Astrocyte (in vitro differentiated cells and primary cell): ENCODE data around the gene ACIN1. TPM values are rescaled to one million over a fixed set of nuclear protein-coding genes. Genes with fewer than 3 reads are reported as not detected.
A peak's percentile ranks its signal among the peaks of the same experiment; 100 is the strongest.

Source experiments
- DNase-seq: peaks from one replicate; pipeline ENCODE4 v3.0.0-alpha.2; 2010; ENCODE audit warnings: low read depth
- FAIRE-seq: peaks from 2 replicates; lab custom pipeline; 2011; peaks lifted over from hg19 to GRCh38; lab: Jason Lieb, UNC
- H2AFZ ChIP-seq: 2 replicates; pipeline ENCODE4 v1.6.0; 2012; ENCODE audit warnings: low read depth, low read length, inconsistent platforms
- H3K27ac ChIP-seq: 2 replicates; pipeline ENCODE4 v1.5.1; 2011; ENCODE audit warnings: low read depth, low read length, inconsistent platforms
- H3K27me3 ChIP-seq: 2 replicates; pipeline ENCODE4 v1.6.0; 2011; ENCODE audit warnings: low read length, inconsistent platforms; ENCODE audit not compliant: insufficient read depth
- H3K36me3 ChIP-seq: 2 replicates; pipeline ENCODE4 v1.5.1; 2011; ENCODE audit warnings: low read length, inconsistent platforms; ENCODE audit not compliant: insufficient read depth
- H3K4me1 ChIP-seq: 2 replicates; pipeline ENCODE4 v1.5.1; 2011; ENCODE audit warnings: low read length, inconsistent platforms; ENCODE audit not compliant: insufficient read depth
- H3K4me2 ChIP-seq: 2 replicates; pipeline ENCODE4 v1.6.0; 2012; ENCODE audit warnings: low read length, inconsistent platforms
- H3K4me3 ChIP-seq: 2 replicates; pipeline ENCODE4 v1.5.1; 2011; ENCODE audit warnings: low read depth, mild to moderate bottlenecking, low read length, inconsistent platforms; ENCODE audit not compliant: insufficient read depth
- H3K79me2 ChIP-seq: 2 replicates; pipeline ENCODE4 v1.6.0; 2012; ENCODE audit warnings: mild to moderate bottlenecking, low read length, inconsistent platforms; ENCODE audit not compliant: insufficient read depth
- H3K9ac ChIP-seq: 2 replicates; pipeline ENCODE4 v1.6.0; 2012; ENCODE audit warnings: mild to moderate bottlenecking, low read length, inconsistent platforms
- H3K9me3 ChIP-seq: 2 replicates; pipeline ENCODE4 v1.5.1; 2012; ENCODE audit warnings: low read depth, mild to moderate bottlenecking, low read length, inconsistent platforms; ENCODE audit not compliant: insufficient read depth
- H4K20me1 ChIP-seq: 2 replicates; pipeline ENCODE4 v1.6.0; 2012; ENCODE audit warnings: low read length, inconsistent platforms; ENCODE audit not compliant: insufficient read depth
- H3K27ac Mint-ChIP-seq: one replicate; pipeline ENCODE4 v1.8.0; 2021; ENCODE audit warnings: mild to moderate bottlenecking, mixed read lengths; ENCODE audit not compliant: unreplicated experiment
- H3K27me3 Mint-ChIP-seq: one replicate; pipeline ENCODE4 v1.8.0; 2021; ENCODE audit warnings: low read depth, mixed read lengths; ENCODE audit not compliant: unreplicated experiment
- H3K36me3 Mint-ChIP-seq: one replicate; pipeline ENCODE4 v1.8.0; 2021; ENCODE audit warnings: low read depth, mixed read lengths; ENCODE audit not compliant: unreplicated experiment
- H3K4me1 Mint-ChIP-seq: one replicate; pipeline ENCODE4 v1.8.0; 2021; ENCODE audit warnings: low read depth, mixed read lengths; ENCODE audit not compliant: unreplicated experiment
- H3K4me3 Mint-ChIP-seq: one replicate; pipeline ENCODE4 v1.8.0; 2021; ENCODE audit warnings: mild to moderate bottlenecking, moderate library complexity, mixed read lengths; ENCODE audit not compliant: unreplicated experiment
- H3K9me3 Mint-ChIP-seq: one replicate; pipeline ENCODE4 v1.8.0; 2021; ENCODE audit warnings: mild to moderate bottlenecking, mixed read lengths; ENCODE audit not compliant: unreplicated experiment
- CTCF ChIP-seq: IDR thresholded peaks from 2 replicates; pipeline ENCODE4 v1.5.1; 2011; ENCODE audit warnings: low read depth, mild to moderate bottlenecking, inconsistent platforms, low read length, moderate library complexity; ENCODE audit not compliant: insufficient read depth
- EZH2 ChIP-seq: IDR thresholded peaks from 2 replicates; pipeline ENCODE4 v1.6.1; 2012; ENCODE audit warnings: mild to moderate bottlenecking, low read length, inconsistent platforms; ENCODE audit not compliant: insufficient read depth
- total RNA-seq: library from RNA; stranded (reverse); gene quantifications from 2 replicates; pipeline ENCODE4 v1.2.1, GENCODE V29; 2021

ACIN1 gene
- total RNA-seq, 1 donor from 2014 or later: 208 TPM

- peak overlapping the region; percentile 97 for H3K4me2 ChIP-seq
- peak overlapping the region; percentile 14 for H3K4me3 ChIP-seq
- H3K4me1 ChIP-seq: peaks cover 43% of the 10 kb centered on the region
- H3K27me3 ChIP-seq: no peaks in the 10 kb centered on the region
- H4K20me1 ChIP-seq: peaks cover 71% of the 10 kb centered on the region
- TF ChIP-seq CTCF (peak; percentile 100), EZH2 (no peak)
- H2AFZ ChIP-seq: no peak overlapping the region
- peak overlapping the region; percentile 58 for H3K27ac Mint-ChIP-seq
- no peaks in the 10 kb centered on the region for H3K27me3 Mint-ChIP-seq
- peak overlapping the region; percentile 78 for H3K4me3 Mint-ChIP-seq
- peaks cover 11% of the 10 kb centered on the region for H3K36me3 Mint-ChIP-seq
- peaks cover 50% of the 10 kb centered on the region for H3K36me3 ChIP-seq
- peaks cover 87% of the 10 kb centered on the region for H3K79me2 ChIP-seq
- peaks cover 37% of the 10 kb centered on the region for H3K4me1 Mint-ChIP-seq
- no peaks in the 10 kb centered on the region for H3K9me3 Mint-ChIP-seq
- no peak overlapping the region for H3K27ac ChIP-seq
- H3K9me3 ChIP-seq: no peaks in the 10 kb centered on the region
- peak overlapping the region; percentile 99 for H3K9ac ChIP-seq
- FAIRE-seq (peak; percentile 13), DNase-seq (peak; percentile 78)
Measured at GRCh38 chr14:23068789-23069412, 26.0 kb downstream of the ACIN1 start.

- H3K27ac Mint-ChIP-seq: peak overlapping the region; percentile 44
- Histone ChIP-seq H3K27me3 (no peaks in the 10 kb centered on the region), H3K4me1 (peaks cover 43% of the 10 kb centered on the region), H4K20me1 (peaks cover 78% of the 10 kb centered on the region), H3K79me2 (peaks cover 88% of the 10 kb centered on the region), H2AFZ (no peak overlapping the region), H3K9ac (peak overlapping the region; percentile 61), H3K36me3 (peaks cover 57% of the 10 kb centered on the region), H3K27ac (no peak overlapping the region), H3K4me2 (peak overlapping the region; percentile 97), H3K9me3 (no peaks in the 10 kb centered on the region), H3K4me3 (peak overlapping the region; percentile 14)
- DNase-seq (no peak), FAIRE-seq (no peak)
- peaks cover 42% of the 10 kb centered on the region for H3K4me1 Mint-ChIP-seq
- no peaks in the 10 kb centered on the region for H3K9me3 Mint-ChIP-seq
- TF ChIP-seq EZH2 (no peak), CTCF (no peak)
- H3K4me3 Mint-ChIP-seq: peak overlapping the region; percentile 78
- no peaks in the 10 kb centered on the region for H3K27me3 Mint-ChIP-seq
- H3K36me3 Mint-ChIP-seq: peaks cover 14% of the 10 kb centered on the region
Measured at GRCh38 chr14:23067847-23068788, 26.8 kb downstream of the ACIN1 start.
